GM12875 (cell line): ENCODE results near the gene FSD1.

Source experiments
- H3K4me3 ChIP-seq: one replicate; pipeline ENCODE4 v1.5.1; 2011; ENCODE audit warnings: low read depth, low read length, control low read depth
- CTCF ChIP-seq: IDR thresholded peaks from 2 replicates; pipeline ENCODE4 v1.5.1; 2011; ENCODE audit warnings: low read depth, mild to moderate bottlenecking, control low read depth, inconsistent platforms, low read length, moderate library complexity, borderline replicate concordance; ENCODE audit not compliant: insufficient read depth

Gene FSD1

GRCh38 chr19:4322942-4323665 lies 18.7 kb downstream of the FSD1 start:
- H3K4me3 ChIP-seq: no peak overlapping the region
- no peak for TF ChIP-seq CTCF

- no peak for TF ChIP-seq CTCF
- no peak overlapping the region for H3K4me3 ChIP-seq
Measured at GRCh38 chr19:4323692-4324091, 19.3 kb downstream of the FSD1 start.

- TF ChIP-seq CTCF: no peak
- no peak overlapping the region for H3K4me3 ChIP-seq
Measured at GRCh38 chr19:4324228-4324627, 19.8 kb downstream of the FSD1 start.

- TF ChIP-seq CTCF: no peak
- H3K4me3 ChIP-seq: no peak overlapping the region
Measured at GRCh38 chr19:4326215-4326836, 21.9 kb downstream of the FSD1 start.

- H3K4me3 ChIP-seq: no peak overlapping the region
Measured at GRCh38 chr19:4326837-4327251, 22.4 kb downstream of the FSD1 start.

GRCh38 chr19:4327252-4327876 lies 23.0 kb downstream of the FSD1 start:
- TF ChIP-seq CTCF: no peak
- no peak overlapping the region for H3K4me3 ChIP-seq

More at GRCh38 chr19:4326837-4327251, 22.4 kb downstream of the FSD1 start:
- TF ChIP-seq CTCF: no peak
